Stimulated activated CD8-positive, alpha-beta memory T cell treated with anti-CD3 and anti-CD28 coated beads, Interleukin-12 subunit alpha, Interleukin-12 subunit beta, amount 100 ng/mL, for 1 hour (primary cell): ENCODE measurements around the gene SLC16A7.
"Not testable (repeated sequence)": the region's sequence is repeated elsewhere in the genome, so short reads cannot be mapped to it uniquely, and the experiment has no call there.

Source experiments
- DNase-seq: peaks from one replicate; pipeline ENCODE4 v3.0.0-alpha.2; 2020; ENCODE audit warnings: low read depth

Gene SLC16A7

GRCh38 chr12:59736359-59736758 is 140.5 kb downstream of the SLC16A7 start:
- no peak for DNase-seq

GRCh38 chr12:59736786-59737185 is 141.0 kb downstream of the SLC16A7 start:
- DNase-seq: no peak

- DNase-seq: no peak
Measured at GRCh38 chr12:59737725-59738463, 142.1 kb downstream of the SLC16A7 start.

- DNase-seq: no peak
Measured at GRCh38 chr12:59742841-59743240, 147.0 kb downstream of the SLC16A7 start.

- DNase-seq: no peak
Measured at GRCh38 chr12:59744564-59744963, 148.7 kb downstream of the SLC16A7 start.

DNA sequence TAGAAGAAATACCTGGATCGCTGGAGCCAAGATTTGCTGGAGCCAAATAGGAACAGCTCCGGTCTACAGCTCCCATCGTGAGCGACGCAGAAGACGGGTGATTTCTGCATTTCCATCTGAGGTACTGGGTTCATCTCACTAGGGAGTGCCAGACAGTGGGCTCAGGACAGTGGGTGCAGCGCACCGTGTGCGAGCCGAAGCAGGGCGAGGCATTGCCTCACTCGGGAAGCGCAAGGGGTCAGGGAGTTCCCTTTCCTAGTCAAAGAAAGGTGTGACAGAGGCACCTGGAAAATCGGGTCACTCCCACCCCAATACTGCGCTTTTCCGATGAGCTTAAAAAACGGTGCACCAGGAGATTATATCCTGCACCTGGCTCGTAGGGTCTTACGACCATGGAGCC is 155.3 kb downstream of the SLC16A7 start:
- not testable (repeated sequence) for DNase-seq

DNA sequence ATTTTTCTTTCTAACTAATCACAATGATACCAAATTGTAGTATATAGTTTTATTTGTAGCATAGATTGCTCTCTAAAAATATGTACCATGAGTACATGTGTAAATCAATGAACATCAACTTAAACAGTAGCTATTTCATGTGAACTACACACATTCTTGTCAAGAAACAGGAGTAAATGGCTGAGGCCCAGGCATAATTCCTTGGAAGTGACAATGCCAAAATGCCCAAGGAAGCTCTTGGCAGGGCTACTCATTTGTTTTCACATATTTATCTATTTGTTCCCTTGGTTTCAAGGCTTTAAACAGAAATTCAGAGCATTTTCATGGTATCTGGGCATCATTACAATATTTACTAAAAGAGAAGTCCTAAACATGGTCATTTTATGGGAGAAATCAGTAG is 165.7 kb downstream of the SLC16A7 start:
- no peak for DNase-seq

DNA sequence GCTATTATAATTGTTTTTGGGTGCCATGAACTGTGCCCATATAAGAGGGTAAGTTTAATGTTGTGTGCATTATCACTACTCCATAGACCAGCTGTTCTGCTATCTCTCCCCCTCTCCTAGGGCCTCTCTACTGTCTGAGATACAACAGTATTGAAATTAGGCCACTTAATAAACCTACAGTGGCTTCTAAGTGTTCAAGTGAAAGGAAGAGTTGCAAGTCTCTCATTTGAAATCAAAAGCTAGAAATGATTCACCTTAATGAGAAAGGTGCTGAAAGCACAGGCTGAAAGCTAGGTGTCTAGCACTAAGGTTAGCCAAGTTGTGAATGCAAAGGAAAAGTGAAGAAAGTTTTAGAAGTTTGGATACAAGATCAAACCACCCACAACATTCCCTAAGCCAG is 168.0 kb downstream of the SLC16A7 start:
- DNase-seq: no peak

GRCh38 chr12:59768031-59768430 is 172.2 kb downstream of the SLC16A7 start:
- no peak for DNase-seq

DNA sequence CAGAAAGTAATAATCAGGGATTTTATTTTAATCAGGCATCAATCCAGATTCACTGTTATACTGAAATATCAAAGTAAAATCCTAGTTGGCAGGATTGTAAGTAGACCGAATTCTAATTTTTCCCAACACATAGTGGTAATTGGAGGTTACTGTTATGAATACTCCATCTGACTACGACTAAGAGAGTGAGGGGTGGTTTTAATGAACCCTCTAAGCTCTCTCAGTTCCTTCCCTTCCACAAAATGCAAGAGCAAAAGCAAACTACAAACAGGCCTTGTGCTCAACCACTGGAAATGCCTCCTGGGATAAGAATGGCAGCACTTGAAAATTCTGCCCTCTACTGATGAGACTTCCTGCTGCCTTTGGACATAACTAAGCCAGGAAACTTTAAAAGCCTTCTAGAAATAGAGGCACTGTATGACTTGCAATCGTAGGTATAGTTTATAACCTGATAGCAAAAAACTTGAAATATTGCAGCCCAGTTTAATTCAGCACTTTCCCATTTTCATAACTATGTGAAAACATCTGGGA is 184.8 kb downstream of the SLC16A7 start:
- DNase-seq: no peak

- DNase-seq: no peak
Measured at GRCh38 chr12:59787610-59788009, 191.8 kb downstream of the SLC16A7 start.

GRCh38 chr12:59792647-59793046 is 196.8 kb downstream of the SLC16A7 start:
- DNase-seq: no peak

GRCh38 chr12:59803735-59804134 is 207.9 kb downstream of the SLC16A7 start:
- DNase-seq: no peak

DNA sequence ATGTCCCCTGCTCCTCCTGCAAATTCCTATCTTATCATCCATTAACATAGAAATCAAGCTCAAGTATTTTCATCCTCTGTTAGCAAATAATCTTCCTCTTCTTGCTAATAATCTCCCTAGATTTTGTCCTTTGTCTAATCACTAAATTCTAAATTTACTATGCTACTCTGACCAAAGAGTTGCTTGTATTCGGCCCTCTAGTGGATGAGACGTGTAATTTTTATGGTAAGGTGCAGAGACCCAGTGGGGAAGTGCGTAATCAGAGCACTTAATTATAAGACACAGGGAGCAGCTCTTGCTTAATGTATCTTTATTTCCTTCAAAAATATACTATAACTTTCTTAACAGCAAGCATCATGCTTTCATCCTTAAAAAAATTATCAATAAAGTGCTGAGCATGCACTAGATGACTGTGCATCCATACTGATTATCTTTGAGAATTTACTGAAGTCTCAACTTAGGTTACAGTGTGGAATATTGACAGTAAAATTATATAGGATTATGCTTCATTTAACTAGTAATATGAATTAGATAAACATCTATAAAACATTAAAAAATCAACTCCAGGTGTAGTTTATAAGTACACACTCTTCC is 212.6 kb downstream of the SLC16A7 start:
- no peak for DNase-seq

- DNase-seq: no peak
Measured at GRCh38 chr12:59811991-59812390, 216.2 kb downstream of the SLC16A7 start.

GRCh38 chr12:59812716-59813115 is 216.9 kb downstream of the SLC16A7 start:
- DNase-seq: no peak

DNA sequence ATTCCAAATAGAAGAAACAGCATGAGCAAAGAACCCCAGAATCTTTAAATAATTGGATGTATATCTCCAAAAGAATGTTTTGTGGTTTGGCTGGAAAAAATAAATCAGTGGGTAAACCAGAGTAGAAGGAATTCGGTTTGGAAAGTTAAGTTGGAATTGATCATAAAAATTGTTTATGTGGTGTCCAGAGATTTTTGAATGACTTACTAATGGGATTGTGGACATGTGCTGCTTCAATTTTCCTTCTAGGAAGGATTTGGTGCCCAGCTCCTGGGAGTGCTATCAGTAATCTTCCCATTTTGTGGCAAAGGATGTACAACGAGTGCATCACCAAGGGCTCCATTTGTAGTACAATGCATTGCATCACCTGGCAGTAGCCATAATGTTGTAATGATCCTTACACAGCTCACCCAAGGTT is 224.8 kb downstream of the SLC16A7 start:
- no peak for DNase-seq

DNA sequence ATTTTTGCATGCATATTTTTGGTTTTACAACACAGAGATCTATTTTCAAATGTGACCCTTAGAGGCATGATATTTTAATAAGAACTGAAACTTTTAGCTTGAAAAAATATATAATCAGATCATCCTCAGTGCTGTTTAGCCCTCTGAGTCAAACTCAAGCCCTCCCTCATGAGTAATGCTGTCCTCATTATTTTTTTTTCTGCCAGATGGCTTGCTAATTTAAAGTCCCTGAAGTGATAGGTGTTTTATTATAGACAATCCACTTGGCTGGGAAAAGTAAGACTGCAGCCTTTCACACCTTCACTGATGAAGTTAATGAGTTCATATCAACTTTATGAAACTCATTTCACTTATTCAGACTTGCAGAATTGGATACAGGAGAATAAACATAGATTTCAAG is 227.7 kb downstream of the SLC16A7 start:
- DNase-seq: no peak

- DNase-seq: no peak
Measured at GRCh38 chr12:59827767-59828166, 231.9 kb downstream of the SLC16A7 start.

GRCh38 chr12:59828521-59828920 is 232.7 kb downstream of the SLC16A7 start:
- no peak for DNase-seq

- DNase-seq: no peak
Measured at GRCh38 chr12:59833408-59833807, 237.6 kb downstream of the SLC16A7 start.

- no peak for DNase-seq
Measured at GRCh38 chr12:59834659-59835474, 239.0 kb downstream of the SLC16A7 start.
